Lower leg skin (tissue), 3 donors: ENCODE results near the gene PTGES.

Source experiments
- CTCF ChIP-seq, 3 donors: fragments of 450-650 bp; IDR thresholded peaks; one replicate each; pipeline ENCODE4 v1.5.1; 2016; ENCODE audit warnings: antibody characterized with exemption in 3 of 3, mild to moderate bottlenecking in 3 of 3, moderate library complexity in 2 of 3
- POLR2A ChIP-seq, 2 donors: fragments of 450-650 bp; IDR thresholded peaks; one replicate each; pipeline ENCODE4 v1.6.1; 2016 to 2017; ENCODE audit warnings: antibody characterized with exemption in 2 of 2, mild to moderate bottlenecking in 1 of 2, moderate library complexity in 1 of 2

- TF ChIP-seq POLR2A (IDR thresholded peaks at IDR 0.05) (no peak), CTCF (IDR thresholded peaks at IDR 0.05) (no peak)
Measured at GRCh38 chr9:129694243-129694646, 58.6 kb downstream of the PTGES start.
